ENCODE measurements around the gene GYPC.
A peak's percentile ranks its signal among the peaks of the same experiment; 100 is the strongest.
"Not testable (repeated sequence)": the region's sequence is repeated elsewhere in the genome, so short reads cannot be mapped to it uniquely, and the experiment has no call there.

Gene GYPC, protein sequence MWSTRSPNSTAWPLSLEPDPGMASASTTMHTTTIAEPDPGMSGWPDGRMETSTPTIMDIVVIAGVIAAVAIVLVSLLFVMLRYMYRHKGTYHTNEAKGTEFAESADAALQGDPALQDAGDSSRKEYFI

DNA sequence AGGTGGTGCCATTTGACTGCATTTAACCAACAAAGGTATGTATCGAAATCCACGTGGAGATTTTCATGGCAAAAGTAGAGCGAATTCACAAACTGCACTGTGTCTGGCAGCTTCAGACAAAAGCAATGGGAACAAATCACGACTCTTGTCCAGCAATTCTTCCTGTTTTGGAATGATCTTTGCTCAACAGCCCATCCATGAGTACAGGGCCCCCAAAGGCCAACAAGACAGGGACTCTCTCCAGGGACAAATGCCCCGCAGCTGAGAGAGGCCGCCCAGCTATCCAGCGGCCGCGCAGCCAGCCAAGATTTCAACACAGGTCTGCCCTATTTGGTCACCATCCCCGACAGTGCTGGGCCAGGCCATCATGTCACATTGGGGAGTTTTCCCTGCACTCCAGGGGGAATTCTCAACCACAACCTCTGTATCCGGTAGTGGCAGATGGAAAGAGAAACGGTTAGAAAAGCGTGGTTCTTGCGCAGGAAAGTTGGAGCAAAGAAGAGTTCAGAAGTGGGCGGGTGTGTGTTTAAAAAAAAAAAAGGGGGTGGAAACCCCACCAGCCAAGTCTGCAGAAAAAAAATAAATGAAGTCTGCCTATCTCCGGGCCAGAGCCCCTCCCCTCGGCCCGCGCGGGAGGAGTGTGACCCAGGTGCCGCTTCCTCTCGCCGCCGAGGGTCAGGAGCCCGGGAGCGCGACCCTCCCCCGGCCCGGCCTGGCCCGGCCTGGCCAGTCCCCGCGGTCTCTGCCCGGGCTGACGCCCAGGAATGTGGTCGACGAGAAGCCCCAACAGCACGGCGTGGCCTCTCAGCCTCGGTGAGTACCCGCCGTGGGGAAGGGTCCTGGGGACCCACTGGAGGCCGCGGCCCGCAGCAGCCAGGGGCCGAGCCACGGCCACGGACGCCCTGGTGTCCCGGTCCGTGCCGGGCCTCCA lies at the start of gene GYPC:
Gene GYPC (plus strand): TSS at position 659 of the 931 bp plus-strand sequence. CDS start 106 bp downstream, at position 765.
- peak; percentile 24 to 25 for DNase-seq (ENCODE audit: low read depth in 2 of 2)

DNA sequence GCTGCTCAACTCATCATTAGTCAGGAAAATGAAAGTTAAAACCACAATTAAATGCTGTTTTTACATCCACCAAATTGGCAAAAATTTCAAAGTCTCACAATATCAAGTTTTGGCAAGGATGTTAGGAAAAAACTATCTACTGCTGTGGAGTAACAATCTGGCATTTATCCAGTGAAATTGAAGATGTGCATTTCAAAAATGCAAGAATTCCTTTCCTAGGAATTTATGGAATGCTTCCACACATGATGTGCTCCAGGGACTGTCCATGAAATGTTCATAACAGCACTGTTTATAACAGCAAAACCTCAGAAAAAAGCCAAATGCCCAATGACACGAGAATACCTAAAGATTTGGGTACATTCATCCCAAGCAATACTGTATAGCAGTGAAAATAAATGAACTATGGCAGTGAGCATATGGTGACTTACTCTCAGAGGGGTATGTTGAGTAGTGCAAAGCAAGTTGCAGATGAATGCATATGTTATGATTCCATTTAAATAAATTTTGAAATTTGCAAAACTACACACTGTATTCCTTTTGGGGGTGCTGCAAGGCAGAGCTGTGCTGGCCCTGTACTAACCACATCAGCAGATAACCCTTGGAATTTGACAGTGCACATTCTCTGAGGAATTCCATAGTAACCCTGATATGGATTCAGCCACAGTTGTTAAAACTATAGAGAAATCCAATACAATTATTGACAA lies 41.3 kb upstream of the GYPC start:
- DNase-seq (ENCODE audit: low read depth in 2 of 2), result peak; percentile 25 to 34

DNA sequence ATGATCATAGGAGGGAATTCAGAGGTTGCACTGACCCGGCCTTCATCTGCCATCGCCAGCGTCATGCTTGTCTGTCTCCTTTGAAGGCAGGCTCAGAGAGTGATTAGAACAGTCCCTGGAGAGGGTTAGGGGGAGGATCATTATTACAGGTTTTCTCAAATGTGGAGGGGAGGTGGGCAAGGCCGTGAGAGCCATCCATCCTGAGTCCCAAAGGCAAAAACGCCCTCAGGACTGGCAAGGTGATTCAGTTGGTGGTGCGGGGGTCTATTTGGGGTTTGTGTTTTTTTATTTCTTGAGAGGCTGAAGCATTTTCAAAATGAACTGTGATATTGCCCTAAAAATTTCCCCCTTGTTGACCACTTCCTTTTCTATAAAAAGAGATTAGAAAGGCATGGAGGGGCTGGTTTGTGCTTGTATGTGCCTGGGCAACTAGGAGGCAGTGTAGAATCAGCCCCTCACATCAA lies 39.3 kb upstream of the GYPC start:
- no peak for DNase-seq (ENCODE audit: low read depth in 2 of 2)

DNA sequence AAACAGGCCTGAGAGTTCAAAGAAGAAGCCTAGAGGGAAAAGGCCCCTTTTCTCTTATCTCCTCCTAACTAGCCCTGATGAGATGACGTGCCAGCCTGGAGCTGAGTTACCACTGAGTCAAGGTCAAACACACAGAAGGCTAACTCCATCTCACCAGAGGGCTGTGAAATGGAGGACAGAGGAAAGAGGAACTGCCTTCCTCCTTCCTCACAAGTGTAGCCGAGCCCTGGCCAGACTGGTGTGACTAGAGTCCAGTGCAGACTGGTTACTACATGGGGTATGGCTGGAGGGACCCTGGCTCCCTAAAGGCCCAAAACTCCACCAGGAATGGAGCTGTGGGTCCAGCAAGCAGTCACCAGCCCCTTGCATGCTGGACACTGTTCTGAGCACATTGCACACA lies 35.7 kb upstream of the GYPC start:
- no peak for DNase-seq (ENCODE audit: low read depth in 2 of 2)

DNA sequence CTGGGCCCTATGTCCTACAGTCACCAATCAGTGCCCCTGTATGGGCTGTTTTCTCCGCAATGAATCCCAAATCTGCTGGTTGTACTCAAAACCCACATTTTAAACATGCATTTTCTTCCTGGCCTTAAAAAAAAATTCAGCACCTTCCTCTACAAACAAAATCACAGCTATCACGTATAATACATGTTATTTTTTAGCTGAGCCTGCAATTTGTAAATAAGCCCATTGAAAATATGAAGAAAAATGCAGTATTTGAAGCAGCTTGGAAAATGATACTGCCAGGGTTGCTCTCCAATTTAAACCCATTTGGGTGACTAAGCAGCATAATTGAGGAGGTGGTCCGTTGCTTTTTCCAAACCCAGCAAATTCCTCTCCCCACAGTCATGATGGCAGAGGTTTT lies 33.0 kb upstream of the GYPC start:
- DNase-seq (ENCODE audit: low read depth in 2 of 2), result no peak

DNA sequence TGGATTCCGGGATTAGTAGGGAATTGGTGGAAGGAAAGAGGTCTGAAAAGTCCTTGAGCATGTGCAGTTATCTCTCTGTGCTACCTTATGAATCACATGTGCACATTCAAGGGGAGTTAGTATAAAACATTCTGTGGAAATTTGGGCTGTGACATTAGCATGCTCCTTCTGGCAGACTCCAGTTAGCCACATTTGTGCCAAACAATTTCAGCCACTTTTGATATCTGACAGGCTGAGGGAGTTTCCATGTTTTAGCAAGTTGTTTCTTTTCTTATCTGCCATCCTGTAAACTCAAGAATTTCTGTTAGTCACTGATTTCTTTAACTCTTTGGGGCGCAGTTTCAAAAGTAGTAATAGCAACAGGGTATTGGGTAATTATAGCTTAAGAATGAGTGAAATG lies 28.3 kb upstream of the GYPC start:
- no peak for DNase-seq (ENCODE audit: low read depth in 2 of 2)

DNA sequence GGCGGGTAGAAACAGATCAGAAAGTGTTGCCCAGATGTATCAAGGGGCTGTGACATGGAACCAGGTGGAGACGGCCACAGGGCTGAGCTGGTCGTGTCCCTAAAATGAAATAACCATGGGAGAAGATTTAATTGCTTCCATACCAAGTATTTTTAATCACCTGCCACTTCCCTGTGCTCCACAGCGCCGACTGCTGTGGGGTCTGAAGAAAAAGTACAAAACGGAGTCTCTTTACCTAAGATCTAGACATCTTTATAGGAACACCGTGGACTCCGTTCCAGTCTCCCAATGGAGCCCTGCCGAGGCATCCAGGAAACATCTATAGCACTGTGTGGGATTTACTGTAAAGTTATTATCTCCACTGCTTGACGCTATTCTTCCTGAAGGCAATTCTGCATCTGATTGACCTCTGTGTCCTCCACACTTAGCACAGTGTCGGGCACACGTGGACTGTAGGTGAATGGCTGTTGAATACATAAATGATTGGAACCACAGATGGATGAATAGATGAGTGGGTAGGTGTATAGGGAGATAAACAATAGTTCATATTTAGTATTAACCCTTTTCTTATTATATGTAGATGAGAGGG lies 21.6 kb upstream of the GYPC start:
- no peak for DNase-seq (ENCODE audit: low read depth in 2 of 2)

DNA sequence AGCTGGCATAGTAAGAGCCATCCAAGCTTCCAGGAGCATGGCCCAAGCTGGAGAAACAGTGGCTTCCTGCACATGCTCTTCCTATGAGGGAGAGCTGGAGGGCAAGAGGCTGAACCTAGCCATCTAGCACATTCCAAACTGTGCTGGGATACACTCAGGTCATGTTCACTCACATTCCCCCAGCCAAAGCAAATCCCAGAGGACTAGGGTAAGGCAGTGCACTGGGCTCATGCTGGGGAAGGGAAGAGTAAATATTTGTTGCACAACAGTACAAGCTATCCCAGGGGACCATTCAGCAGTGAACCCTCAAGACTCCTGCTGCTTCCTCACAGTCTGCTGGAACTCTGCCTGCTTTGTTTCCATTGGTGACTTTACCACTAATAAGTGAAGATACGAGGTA lies 20.7 kb upstream of the GYPC start:
- DNase-seq (ENCODE audit: low read depth in 2 of 2), result peak in 1 of 2 experiments; percentile 9

DNA sequence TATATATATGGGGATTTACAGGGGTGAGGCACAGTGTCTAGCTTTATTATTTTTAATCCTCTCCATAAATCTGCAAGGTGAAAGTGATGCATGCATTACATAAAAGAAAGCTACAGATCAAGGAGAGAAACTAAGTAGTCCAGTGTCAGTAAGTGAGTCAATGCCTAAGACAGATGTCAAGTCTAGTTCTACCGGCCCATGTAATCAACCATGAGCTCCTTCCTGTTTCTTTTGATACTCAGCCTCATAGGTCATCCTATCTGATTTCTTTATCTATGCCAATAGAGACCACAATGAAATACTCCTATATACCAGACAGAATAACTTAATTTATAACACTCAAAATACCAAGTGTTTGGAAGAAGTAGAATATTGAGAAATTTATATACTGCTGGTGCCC lies 20.2 kb upstream of the GYPC start:
- DNase-seq (ENCODE audit: low read depth in 2 of 2), result no peak

DNA sequence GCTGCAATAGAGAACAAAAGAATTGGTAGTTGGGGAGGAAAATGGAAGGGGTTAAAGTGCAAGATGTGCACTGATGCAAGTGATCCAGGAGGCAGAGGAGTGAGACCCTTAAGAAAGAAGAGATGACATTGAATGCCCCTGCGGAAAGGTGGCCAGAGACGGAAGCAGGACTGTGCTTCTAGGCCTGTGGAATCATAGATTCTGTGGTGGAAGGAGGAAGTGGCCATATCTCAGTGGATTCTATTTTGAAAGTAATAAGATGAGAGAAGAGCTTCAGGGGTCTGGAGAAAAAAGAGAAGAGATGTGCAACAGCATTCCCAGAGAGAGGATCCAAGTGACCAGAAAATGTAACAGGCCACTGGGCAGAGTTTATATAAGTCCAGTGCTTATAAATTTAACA lies 18.6 kb upstream of the GYPC start:
- DNase-seq (ENCODE audit: low read depth in 2 of 2), result no peak

DNA sequence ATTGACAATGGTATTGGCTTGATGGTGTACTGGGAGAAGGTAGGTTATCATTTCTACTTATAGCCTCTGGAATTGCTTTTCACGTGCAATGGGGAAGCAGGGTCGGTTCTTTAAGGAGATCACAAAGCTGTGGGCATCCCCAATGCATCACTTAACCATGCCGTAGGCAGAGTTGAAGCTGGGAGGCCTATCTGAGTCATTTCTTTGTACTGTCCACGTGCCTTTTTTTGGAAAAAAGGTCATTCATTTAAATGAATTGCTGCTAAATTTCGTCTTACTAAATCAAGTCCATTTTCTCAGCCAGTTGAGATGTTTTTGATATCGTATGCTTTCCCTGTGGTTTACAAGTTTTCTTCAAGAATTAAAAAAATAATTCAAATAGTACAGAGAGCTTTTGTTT lies 17.2 kb upstream of the GYPC start:
- no peak for DNase-seq (ENCODE audit: low read depth in 2 of 2)

DNA sequence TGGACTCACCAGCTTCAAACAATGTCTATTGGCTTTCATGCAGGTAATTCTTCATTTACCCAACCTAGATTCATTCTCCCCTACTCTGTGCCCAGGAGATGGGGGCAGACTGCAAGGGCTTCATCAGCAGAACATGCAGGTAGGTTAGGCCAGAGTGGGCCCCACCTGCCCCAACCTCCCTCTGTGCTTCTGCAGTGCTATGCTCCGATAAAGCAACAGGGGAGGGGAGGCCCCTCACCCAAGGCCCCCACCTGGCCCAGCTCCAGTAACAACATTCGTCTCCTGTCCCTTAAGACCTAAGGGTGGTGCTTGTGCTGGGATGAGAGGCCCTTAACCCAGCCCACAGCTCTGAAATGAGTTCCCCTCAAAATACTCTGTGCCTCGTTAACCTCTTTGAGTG lies 16.7 kb upstream of the GYPC start:
- no peak for DNase-seq (ENCODE audit: low read depth in 2 of 2)

DNA sequence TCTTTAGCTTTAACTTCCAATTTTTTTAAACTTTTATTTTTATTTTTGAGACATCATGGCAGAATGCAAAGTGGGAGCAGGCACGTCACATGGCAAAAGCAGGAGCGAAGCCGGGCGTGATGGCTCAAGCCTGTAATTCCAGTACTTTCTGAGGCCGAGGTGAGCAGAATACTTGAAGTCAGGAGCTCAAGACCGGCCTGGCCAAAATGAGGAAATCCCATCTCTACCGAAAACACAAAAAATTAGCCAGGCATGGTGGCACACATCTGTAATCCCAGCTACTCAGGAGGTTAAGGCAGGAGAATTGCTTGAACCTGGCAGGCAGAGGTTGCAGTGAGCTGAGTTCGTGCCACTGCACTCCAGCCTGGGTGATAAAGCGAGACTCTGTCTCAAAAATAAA lies 14.7 kb upstream of the GYPC start:
- DNase-seq (ENCODE audit: low read depth in 2 of 2), result not testable (repeated sequence)

DNA sequence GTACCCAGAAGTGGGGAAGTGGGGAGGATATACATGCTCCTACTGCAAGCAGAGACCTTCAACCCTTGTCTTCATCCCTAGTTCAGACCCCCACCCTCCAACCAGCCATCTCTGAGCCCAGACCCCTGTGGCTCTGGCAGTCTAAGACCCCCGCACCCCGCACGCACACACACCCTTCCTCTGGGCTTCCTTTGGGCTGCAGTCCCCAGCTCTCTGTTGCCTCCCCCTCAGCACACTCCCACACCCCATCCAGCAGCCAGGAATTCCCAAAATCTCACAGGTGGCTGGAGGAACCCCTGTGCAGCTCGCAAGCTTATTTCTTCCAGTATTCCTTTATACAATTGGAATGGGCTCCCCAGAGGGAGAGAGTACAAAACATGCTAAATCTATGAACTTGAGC lies 13.9 kb upstream of the GYPC start:
- DNase-seq (ENCODE audit: low read depth in 2 of 2), result no peak

DNA sequence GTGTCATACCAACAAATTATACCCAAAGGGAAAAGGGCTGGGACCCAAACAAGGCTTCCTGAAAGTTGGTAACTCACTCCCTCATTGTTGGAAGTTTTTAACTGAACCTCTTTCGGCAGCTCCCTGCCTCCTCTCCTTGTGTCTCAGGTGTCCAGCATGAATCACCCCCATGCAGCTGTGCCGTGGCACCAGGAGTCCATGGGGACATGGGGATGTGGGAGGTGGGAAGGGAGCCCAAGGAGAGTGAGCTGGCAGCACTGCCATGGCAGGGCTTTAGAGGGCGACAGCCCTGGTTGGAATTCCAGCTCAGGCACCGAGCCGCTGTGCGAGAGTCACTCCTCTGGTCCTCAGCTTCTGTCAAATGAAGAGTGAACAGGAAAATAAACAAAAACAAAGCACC lies 12.5 kb upstream of the GYPC start:
- no peak for DNase-seq (ENCODE audit: low read depth in 2 of 2)

DNA sequence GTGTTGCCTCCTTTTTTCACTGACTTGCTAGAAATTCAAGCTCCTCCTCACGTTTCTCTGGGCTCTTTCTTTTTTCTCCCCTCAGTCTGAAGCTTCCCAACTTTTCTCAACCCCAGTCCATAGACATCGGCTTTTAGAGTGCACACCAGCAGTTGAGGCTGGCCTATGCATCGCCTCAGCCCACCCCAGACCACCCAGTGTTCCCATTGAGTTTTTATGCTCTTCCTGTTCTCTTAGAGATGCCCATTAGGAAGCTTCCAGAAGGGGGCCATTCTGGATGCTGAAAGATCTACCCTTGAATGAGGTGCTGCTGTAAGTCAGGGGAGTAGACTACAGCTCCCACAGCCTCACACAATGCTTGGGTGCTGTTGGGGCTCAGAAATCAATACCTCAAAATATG lies 12.0 kb upstream of the GYPC start:
- no peak for DNase-seq (ENCODE audit: low read depth in 2 of 2)

DNA sequence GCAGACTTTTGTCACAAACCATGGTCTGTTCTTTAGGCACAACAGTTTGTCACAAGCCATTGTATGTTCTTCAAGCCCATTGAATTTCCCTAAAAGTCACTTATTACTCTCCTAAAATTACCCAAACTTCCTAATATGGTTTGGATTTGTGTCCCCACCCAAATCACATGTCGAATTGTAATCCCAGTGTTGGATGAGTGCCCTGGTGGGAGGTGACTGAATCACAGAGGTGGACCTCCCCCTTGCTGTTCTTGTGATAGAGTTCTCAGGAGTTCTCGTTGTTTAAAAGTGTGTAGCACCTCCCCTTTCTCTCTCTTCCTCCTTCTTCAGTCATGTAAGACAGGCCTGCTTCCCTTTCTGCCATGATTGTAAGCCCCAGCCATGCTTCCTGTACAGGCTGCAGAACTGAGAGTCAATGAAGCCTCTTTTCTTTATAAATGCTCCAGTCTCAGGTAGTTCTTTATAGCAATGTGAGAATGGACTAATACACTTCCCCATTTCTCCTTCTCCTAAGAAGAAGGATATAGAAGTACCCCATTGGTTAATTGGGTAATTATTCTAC lies 11.2 kb upstream of the GYPC start:
- no peak for DNase-seq (ENCODE audit: low read depth in 2 of 2)

DNA sequence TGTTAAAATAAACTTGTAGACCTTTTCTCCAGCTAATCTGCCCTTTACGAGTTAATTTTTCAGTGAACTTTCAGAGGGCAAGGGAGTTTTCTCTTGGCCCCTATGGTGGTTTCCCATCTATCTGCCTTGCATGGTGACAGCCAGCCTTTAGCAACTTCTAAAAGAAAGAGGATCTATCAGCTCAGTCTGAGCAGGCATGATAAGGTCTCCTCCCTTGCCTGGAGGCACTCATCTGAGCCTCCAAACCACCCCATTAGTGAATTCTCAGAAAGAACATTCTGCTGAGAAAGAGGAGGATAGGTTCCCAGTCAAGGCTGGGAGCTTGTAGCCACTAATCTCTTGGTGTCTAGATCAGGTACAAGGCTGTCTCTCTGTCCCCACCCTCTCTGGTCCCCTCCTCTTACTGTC lies 10.7 kb upstream of the GYPC start:
- no peak for DNase-seq (ENCODE audit: low read depth in 2 of 2)

DNA sequence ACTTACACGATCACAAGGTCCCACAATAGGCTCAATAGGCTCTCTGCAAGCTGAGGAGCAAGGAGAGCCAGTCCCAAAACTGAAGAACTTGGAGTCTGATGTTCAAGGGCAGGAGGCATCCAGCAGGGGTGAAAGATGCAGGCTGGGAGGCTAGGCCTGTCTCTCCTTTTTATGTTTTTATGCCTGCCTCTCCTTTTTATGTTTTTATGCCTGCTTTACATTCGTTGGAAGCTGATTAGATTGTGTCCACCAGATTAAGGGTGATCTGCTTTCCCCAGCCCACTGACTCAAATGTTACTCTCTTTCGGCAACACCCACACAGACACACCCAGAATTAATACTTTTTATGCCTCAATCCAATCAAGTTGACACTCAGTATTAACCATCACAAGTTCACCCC lies 9.9 kb upstream of the GYPC start:
- DNase-seq (ENCODE audit: low read depth in 2 of 2), result no peak

DNA sequence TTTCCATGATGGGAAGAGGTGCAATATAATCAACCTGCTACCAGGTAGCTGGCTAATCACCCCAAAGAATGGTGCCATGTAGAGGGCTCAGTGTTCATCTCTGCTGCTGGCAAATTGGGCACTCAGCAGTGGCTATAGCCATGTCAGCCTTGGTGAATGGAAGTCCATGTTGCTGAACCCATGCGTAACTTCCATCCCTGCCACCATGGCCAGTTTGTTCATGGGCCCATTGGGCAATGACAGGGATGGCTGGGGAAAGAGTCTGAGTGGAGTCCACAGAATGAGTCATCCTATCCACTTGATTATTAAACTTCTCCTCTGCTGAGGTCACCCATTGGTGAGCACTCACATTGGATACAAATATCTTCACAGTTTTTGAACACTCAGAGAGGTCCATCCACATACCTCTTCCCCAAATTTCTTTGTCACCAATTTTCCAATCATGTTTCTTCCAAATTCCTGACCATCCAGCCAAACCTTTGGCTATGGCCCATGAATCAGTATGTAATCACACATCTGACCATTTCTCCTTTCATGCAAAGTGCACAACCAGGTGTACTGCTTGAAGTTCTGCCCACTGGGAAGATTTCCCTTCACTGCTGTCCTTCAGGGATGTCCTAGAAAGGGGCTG lies 8.1 kb upstream of the GYPC start:
- DNase-seq (ENCODE audit: low read depth in 2 of 2), result not testable (repeated sequence)

DNA sequence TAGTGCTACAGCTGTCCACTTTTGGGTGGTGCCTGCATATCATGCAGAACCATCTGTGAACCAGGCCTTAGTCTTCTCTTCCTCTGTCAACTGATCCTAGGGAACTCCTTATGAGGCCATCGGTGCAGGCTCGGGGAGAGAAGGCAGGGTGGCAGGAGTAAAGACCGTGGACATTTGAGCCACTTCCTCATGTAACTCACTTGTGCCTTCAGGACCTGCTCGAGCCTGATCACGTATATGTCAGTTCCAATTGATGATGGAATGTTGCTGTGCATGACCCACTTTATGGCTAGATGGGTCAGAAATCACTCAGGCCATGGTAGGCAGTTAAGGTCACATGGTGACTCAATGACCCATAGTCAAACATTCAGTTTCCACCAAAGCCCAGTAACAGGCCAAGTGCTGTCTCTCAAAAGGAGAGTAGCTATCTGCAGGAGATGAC lies 7.6 kb upstream of the GYPC start:
- not testable (repeated sequence) for DNase-seq (ENCODE audit: low read depth in 2 of 2)
